ENCODE data around the gene JAM3. TPM values are rescaled to one million over a fixed set of nuclear protein-coding genes. Genes with fewer than 3 reads are reported as not detected.

The JAM3 gene
- total and polyA plus RNA-seq, 2 of the 4 experiments (the other 2 are of a cell fraction): 38.0 to 71.5 TPM

DNA sequence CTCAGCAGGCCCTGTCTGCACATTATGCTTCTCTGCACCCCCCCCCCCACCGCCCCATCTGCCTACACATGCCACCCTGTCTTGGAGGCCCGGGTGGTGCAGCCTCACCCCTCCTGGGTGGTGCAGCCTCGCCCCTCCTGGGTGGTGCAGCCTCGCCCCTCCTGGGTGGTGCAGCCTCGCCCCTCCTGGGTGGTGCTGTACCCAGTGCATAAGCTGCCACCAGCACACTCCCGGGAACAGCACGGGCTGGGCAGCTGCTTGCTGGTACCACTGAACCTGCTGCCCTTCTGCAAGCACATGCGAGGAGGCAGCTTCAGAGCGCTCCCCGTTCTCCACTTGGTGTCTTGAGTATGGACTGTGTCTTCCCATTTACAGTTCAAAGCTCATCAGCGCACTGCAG, 85.6 kb downstream of the JAM3 start:
- Histone ChIP-seq H3K4me2 (ENCODE audit: low read depth, low read length) (no peak overlapping the region), H3K27me3 (ENCODE audit: control insufficient read depth, insufficient read depth, low read length) (no peaks in the 10 kb centered on the region), H3K4me1 (ENCODE audit: control insufficient read depth, insufficient read depth, low read length) (peaks cover 6% of the 10 kb centered on the region; the same call in 1 of the 2 replicates), H2BK120ac (ENCODE audit: low read depth, low read length) (no peak overlapping the region), H2AK9ac (replicated peaks; ENCODE audit: low read depth, low read length, poor library complexity) (no peak overlapping the region), H4K8ac (ENCODE audit: low read depth in 2 of 2, low read length in 2 of 2) (no peak overlapping the region), H3K4me3 (ENCODE audit: insufficient read depth, low read depth, low read length) (no peak overlapping the region), H3K9me3 (ENCODE audit: control insufficient read depth, insufficient read depth, low read length) (no peaks in the 10 kb centered on the region), H3K56ac (ENCODE audit: extremely low read depth, insufficient read depth, low read length) (no peak overlapping the region), H4K20me1 (ENCODE audit: insufficient read depth, low read length) (no peaks in the 10 kb centered on the region; the same call in 1 of the 2 replicates), H3K18ac (ENCODE audit: low read depth, low read length) (no peak overlapping the region), H2AFZ (replicated peaks; ENCODE audit: low read length, poor library complexity) (no peak overlapping the region), H2BK15ac (ENCODE audit: low read depth, low read length) (no peak overlapping the region), H3K23ac (ENCODE audit: low read depth, low read length) (no peak overlapping the region), H4K91ac (ENCODE audit: insufficient read depth, low read depth, low read length) (no peak overlapping the region), H3K9me1 (ENCODE audit: insufficient read depth, low read length) (no peaks in the 10 kb centered on the region), H3K27ac (ENCODE audit: insufficient read depth, low read length) (no peak overlapping the region), H4K5ac (ENCODE audit: low read depth, low read length) (no peak overlapping the region), H2BK5ac (ENCODE audit: low read depth, low read length, poor library complexity, severe bottlenecking) (no peak overlapping the region), H2BK20ac (ENCODE audit: low read depth, low read length) (no peak overlapping the region), H3K4ac (ENCODE audit: low read depth, low read length) (no peak overlapping the region), H3K79me1 (ENCODE audit: low read depth in 1 of 2, low read length in 2 of 2) (0 out of 4 replicates have a peak, but pooled peaks cover 0 to 3% of the 10 kb centered on the region in 2 experiments), H3K9ac (ENCODE audit: low read depth, low read length) (no peak overlapping the region), H3K14ac (replicated peaks; ENCODE audit: low read depth, low read length) (no peak overlapping the region), H3K36me3 (ENCODE audit: control insufficient read depth, insufficient read depth, low read length) (peaks cover 35% of the 10 kb centered on the region), H2AK5ac (ENCODE audit: low read depth, low read length) (no peak overlapping the region)
- WGBS, 2 experiments (ENCODE audit: extremely low coverage in 2 of 2, insufficient read length in 1 of 2): 100% methylated on average over 3 of the region's 11 CpGs; no CpG with 5 or more reads in 1 of the 2 experiments
- ChIA-PET CTCF (no interaction called here), POLR2A (ENCODE audit: unreplicated experiment) (no interaction called here)
- DNase-seq (no peak), ATAC-seq (ENCODE audit: low read depth) (no peak)
- intact Hi-C loops (cut with micrococcal nuclease): no loop called here
- dilution Hi-C loops (cut with HindIII; ENCODE audit: low sequenced_read_pairs, unreplicated experiment): no loop called here
- in situ Hi-C loops (cut with MboI; ENCODE audit: low sequenced_read_pairs): no loop called here
- TF ChIP-seq NFE2L2 (IDR thresholded peaks at IDR 0.05; ENCODE audit: low read depth, low read length): no peak
- TF ChIP-seq FOS (IDR thresholded peaks at IDR 0.05; ENCODE audit: low read depth, low read length): no peak
- TF ChIP-seq RCOR1 (IDR thresholded peaks at IDR 0.05; ENCODE audit: insufficient replicate concordance, low read length): no peak
- TF ChIP-seq MXI1 (IDR thresholded peaks at IDR 0.05; ENCODE audit: borderline replicate concordance, low read depth, low read length): no peak
- no peak for TF ChIP-seq CHD1 (IDR thresholded peaks at IDR 0.05; ENCODE audit: low read depth, low read length)
- TF ChIP-seq, protein P1, sequence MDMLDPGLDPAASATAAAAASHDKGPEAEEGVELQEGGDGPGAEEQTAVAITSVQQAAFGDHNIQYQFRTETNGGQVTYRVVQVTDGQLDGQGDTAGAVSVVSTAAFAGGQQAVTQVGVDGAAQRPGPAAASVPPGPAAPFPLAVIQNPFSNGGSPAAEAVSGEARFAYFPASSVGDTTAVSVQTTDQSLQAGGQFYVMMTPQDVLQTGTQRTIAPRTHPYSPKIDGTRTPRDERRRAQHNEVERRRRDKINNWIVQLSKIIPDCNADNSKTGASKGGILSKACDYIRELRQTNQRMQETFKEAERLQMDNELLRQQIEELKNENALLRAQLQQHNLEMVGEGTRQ (IDR thresholded peaks at IDR 0.05; ENCODE audit: low read depth, low read length): no peak
- TF ChIP-seq RFX5 (IDR thresholded peaks at IDR 0.05; ENCODE audit: low read depth, low read length): no peak
- no peak for TF ChIP-seq BHLHE40 (IDR thresholded peaks at IDR 0.05; ENCODE audit: low read depth, low read length)
- TF ChIP-seq, protein P2, sequence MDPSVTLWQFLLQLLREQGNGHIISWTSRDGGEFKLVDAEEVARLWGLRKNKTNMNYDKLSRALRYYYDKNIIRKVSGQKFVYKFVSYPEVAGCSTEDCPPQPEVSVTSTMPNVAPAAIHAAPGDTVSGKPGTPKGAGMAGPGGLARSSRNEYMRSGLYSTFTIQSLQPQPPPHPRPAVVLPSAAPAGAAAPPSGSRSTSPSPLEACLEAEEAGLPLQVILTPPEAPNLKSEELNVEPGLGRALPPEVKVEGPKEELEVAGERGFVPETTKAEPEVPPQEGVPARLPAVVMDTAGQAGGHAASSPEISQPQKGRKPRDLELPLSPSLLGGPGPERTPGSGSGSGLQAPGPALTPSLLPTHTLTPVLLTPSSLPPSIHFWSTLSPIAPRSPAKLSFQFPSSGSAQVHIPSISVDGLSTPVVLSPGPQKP (IDR thresholded peaks at IDR 0.05; ENCODE audit: borderline replicate concordance, low read depth, low read length): no peak
- TF ChIP-seq SMC3 (IDR thresholded peaks at IDR 0.05; ENCODE audit: low read depth, low read length): no peak
- no peak for TF ChIP-seq CEBPB (IDR thresholded peaks at IDR 0.05; ENCODE audit: low read depth, low read length)
- no peak for TF ChIP-seq RAD21 (IDR thresholded peaks at IDR 0.05; ENCODE audit: low read length)
- no peak for TF ChIP-seq MAFK (IDR thresholded peaks at IDR 0.05; ENCODE audit: low read depth, low read length)
- TF ChIP-seq MAZ (IDR thresholded peaks at IDR 0.05; ENCODE audit: borderline replicate concordance, low read depth, low read length): no peak
- no peak for TF ChIP-seq POLR2A (IDR thresholded peaks at IDR 0.05; ENCODE audit: low read depth, low read length)
- TF ChIP-seq, protein P3, sequence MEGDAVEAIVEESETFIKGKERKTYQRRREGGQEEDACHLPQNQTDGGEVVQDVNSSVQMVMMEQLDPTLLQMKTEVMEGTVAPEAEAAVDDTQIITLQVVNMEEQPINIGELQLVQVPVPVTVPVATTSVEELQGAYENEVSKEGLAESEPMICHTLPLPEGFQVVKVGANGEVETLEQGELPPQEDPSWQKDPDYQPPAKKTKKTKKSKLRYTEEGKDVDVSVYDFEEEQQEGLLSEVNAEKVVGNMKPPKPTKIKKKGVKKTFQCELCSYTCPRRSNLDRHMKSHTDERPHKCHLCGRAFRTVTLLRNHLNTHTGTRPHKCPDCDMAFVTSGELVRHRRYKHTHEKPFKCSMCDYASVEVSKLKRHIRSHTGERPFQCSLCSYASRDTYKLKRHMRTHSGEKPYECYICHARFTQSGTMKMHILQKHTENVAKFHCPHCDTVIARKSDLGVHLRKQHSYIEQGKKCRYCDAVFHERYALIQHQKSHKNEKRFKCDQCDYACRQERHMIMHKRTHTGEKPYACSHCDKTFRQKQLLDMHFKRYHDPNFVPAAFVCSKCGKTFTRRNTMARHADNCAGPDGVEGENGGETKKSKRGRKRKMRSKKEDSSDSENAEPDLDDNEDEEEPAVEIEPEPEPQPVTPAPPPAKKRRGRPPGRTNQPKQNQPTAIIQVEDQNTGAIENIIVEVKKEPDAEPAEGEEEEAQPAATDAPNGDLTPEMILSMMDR (conservative IDR thresholded peaks at IDR 0.05; ENCODE audit: low read depth, low read length): no peak
- no TSS peak for BruUV-seq (replicated peaks)
